ENCODE data around the gene LAMA3.

DNA sequence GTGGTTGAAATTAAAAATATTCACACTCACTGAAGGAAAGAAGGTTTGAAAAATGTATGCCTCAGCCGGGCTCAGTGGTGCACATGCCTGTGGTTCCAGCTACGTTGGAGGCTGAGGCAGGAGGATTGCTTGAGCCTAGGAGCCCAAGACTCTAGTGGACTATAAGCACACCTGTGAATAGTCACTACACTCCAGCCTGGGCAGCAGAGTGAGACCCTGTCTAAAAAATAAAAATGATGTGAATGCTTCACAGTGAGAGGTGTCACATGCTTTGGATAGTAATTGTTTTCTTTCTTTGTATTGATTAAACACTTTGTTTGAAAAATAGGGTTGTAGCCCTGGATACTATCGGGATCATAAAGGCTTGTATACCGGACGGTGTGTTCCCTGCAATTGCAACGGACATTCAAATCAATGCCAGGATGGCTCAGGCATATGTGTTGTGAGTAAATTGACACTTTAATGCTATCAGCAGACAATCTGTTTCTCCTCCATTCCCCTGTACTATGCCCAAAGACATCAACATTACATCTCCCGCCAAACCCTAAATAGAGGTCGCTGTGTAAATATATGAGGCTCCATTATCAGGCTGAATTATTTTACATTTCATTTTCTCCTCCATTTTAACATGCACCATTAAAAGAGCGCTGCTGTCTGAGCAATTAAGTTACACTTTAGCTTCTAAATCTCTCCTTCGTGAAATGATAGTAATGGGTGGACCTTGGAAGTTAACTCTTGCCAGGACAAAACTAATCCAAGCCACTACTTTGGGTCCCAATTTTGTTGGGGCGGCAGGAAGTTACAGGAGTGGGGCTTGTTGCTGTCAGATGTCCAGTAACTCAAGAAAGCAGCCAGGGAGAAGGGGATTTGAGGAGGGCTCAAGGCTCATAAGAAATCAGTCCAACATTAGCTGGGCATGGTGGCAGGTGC is 187.0 kb downstream of the LAMA3 start:
- TF ChIP-seq, protein P1, sequence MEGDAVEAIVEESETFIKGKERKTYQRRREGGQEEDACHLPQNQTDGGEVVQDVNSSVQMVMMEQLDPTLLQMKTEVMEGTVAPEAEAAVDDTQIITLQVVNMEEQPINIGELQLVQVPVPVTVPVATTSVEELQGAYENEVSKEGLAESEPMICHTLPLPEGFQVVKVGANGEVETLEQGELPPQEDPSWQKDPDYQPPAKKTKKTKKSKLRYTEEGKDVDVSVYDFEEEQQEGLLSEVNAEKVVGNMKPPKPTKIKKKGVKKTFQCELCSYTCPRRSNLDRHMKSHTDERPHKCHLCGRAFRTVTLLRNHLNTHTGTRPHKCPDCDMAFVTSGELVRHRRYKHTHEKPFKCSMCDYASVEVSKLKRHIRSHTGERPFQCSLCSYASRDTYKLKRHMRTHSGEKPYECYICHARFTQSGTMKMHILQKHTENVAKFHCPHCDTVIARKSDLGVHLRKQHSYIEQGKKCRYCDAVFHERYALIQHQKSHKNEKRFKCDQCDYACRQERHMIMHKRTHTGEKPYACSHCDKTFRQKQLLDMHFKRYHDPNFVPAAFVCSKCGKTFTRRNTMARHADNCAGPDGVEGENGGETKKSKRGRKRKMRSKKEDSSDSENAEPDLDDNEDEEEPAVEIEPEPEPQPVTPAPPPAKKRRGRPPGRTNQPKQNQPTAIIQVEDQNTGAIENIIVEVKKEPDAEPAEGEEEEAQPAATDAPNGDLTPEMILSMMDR (conservative IDR thresholded peaks at IDR 0.05 in 1 of 2, IDR thresholded peaks at IDR 0.05 in 1 of 2; ENCODE audit: extremely low read depth in 1 of 2, insufficient read depth in 1 of 2, low read depth in 1 of 2, low read length in 2 of 2): no peak
- TF ChIP-seq EZH2 (IDR thresholded peaks at IDR 0.05; ENCODE audit: borderline replicate concordance, low read length): no peak

Measured in mammary epithelial cell (primary cell).